ENCODE measurements around the gene CCDC191. TPM values are rescaled to one million over a fixed set of nuclear protein-coding genes. Genes with fewer than 3 reads are reported as not detected.

CCDC191 gene
- total RNA-seq, 1 donor from 2014 or later: 4.9 TPM

DNA sequence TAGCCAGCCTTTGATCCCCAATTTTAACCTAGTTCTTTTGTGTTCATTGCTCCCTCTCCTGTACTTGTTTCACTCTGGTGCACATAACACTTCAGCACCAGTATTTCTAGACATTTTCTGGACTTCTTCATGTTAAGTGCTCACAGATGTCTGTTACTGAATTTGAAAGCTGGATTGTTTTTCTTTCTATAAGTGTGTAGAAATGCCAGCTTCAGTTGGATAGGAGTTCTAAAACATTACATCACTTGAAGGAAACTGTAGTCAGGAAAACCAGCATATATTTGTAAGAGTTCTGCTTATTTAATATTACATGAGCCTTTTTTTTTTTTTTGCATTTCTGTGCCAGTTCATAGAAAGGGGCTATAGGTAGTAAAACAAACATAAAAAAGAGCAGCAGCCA is 21.8 kb upstream of the CCDC191 start:
- H3K27me3 Mint-ChIP-seq (ENCODE audit: insufficient read depth, low read depth): no peaks in the 10 kb centered on the region
- Histone ChIP-seq H3K79me2 (ENCODE audit: low read depth) (no peaks in the 10 kb centered on the region), H3K27ac (no peak overlapping the region), H4K20me1 (ENCODE audit: low read depth) (no peaks in the 10 kb centered on the region), H3K9me3 (ENCODE audit: low read depth) (no peaks in the 10 kb centered on the region), H3K27me3 (no peaks in the 10 kb centered on the region), H3F3A (ENCODE audit: low read depth) (no peaks in the 10 kb centered on the region), H3K36me3 (peaks cover 17% of the 10 kb centered on the region), H3K4me1 (no peaks in the 10 kb centered on the region), H3K4me3 (no peak overlapping the region), H3K4me2 (no peak overlapping the region), H3K9ac (no peak overlapping the region), H2AFZ (replicated peaks) (no peak overlapping the region)
- TF ChIP-seq CTCF (IDR thresholded peaks at IDR 0.05) (no peak), EZH2 (IDR thresholded peaks at IDR 0.05) (no peak), EZH2phosphoT487 (IDR thresholded peaks at IDR 0.05) (no peak)
- H3K9me3 Mint-ChIP-seq: no peaks in the 10 kb centered on the region
- H3K36me3 Mint-ChIP-seq: peaks cover 40% of the 10 kb centered on the region
- H3K27ac Mint-ChIP-seq: no peak overlapping the region
- no peak overlapping the region for H3K4me3 Mint-ChIP-seq
- DNase-seq (ENCODE audit: low spot score): no peak
- H3K4me1 Mint-ChIP-seq: no peaks in the 10 kb centered on the region

DNA sequence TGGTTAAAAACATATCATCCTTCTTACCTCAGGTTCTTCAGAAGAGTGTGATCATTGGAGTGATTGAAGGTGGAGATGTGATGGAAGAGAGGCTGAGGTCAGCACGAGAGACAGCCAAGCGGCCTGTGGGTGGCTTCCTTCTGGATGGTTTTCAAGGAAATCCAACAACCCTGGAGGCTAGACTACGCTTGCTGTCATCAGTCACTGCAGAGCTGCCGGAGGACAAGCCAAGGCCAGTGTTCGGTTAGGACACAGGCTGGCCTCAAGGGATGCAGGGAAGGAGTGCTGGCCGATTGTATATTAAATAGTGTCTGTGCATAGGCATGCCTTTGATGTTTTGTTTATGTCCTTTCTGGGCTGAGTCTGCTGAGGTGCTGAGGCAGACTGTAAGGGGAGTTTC is 20.4 kb upstream of the CCDC191 start:
- Histone ChIP-seq H3K9ac (no peak overlapping the region), H3F3A (ENCODE audit: low read depth) (no peaks in the 10 kb centered on the region), H3K27me3 (no peaks in the 10 kb centered on the region), H3K4me3 (no peak overlapping the region), H3K36me3 (peaks cover 13% of the 10 kb centered on the region), H3K4me2 (no peak overlapping the region), H2AFZ (replicated peaks) (no peak overlapping the region), H4K20me1 (ENCODE audit: low read depth) (no peaks in the 10 kb centered on the region), H3K9me3 (ENCODE audit: low read depth) (no peaks in the 10 kb centered on the region), H3K4me1 (no peaks in the 10 kb centered on the region), H3K79me2 (ENCODE audit: low read depth) (no peaks in the 10 kb centered on the region), H3K27ac (no peak overlapping the region)
- Mint-ChIP-seq H3K4me1 (peaks cover 3% of the 10 kb centered on the region), H3K36me3 (peaks cover 43% of the 10 kb centered on the region), H3K27ac (no peak overlapping the region), H3K9me3 (no peaks in the 10 kb centered on the region), H3K27me3 (ENCODE audit: insufficient read depth, low read depth) (no peaks in the 10 kb centered on the region), H3K4me3 (no peak overlapping the region)
- no peak for DNase-seq (ENCODE audit: low spot score)
- no peak for TF ChIP-seq EZH2 (IDR thresholded peaks at IDR 0.05)

- Mint-ChIP-seq H3K27me3 (ENCODE audit: insufficient read depth, low read depth) (peaks cover 2% of the 10 kb centered on the region), H3K9me3 (no peaks in the 10 kb centered on the region), H3K36me3 (peaks cover 41% of the 10 kb centered on the region), H3K4me3 (no peak overlapping the region), H3K27ac (peak overlapping the region; percentile 22), H3K4me1 (peaks cover 13% of the 10 kb centered on the region)
- H3K27ac ChIP-seq: no peak overlapping the region
- no peaks in the 10 kb centered on the region for H3K9me3 ChIP-seq (ENCODE audit: low read depth)
- H3K9ac ChIP-seq: no peak overlapping the region
- TF ChIP-seq EZH2 (IDR thresholded peaks at IDR 0.05) (no peak), EZH2phosphoT487 (IDR thresholded peaks at IDR 0.05) (no peak), CTCF (IDR thresholded peaks at IDR 0.05) (no peak)
- peaks cover 13% of the 10 kb centered on the region for H3K79me2 ChIP-seq (ENCODE audit: low read depth)
- peaks cover 2% of the 10 kb centered on the region for H4K20me1 ChIP-seq (ENCODE audit: low read depth)
- H3K36me3 ChIP-seq: peaks cover 25% of the 10 kb centered on the region
- no peak overlapping the region for H2AFZ ChIP-seq (replicated peaks)
- H3K27me3 ChIP-seq: no peaks in the 10 kb centered on the region
- H3F3A ChIP-seq (ENCODE audit: low read depth): no peaks in the 10 kb centered on the region
- no peak overlapping the region for H3K4me3 ChIP-seq
- DNase-seq (ENCODE audit: low spot score): peak; percentile 11
- H3K4me2 ChIP-seq: no peak overlapping the region
- no peaks in the 10 kb centered on the region for H3K4me1 ChIP-seq
Observed at GRCh38 chr3:114071786-114072185, 15.5 kb upstream of the CCDC191 start.

DNA sequence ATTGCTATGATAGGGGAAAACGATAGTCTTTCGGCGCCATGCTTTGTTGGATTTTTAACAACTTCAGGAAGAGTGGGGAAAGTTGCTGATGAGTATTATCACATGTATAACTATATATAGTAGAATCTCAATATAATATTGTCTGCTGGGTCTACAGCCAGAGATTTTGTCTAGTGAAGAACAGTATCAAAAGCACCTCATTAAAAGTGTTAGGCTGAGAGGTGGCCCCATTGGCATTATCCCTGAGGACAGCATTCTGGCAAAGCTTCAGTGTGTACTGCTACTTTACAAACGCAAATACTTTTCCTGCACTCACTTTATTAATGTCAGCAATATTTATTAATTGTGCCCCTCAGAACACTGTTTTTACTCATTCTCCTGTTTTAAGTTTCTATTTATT is 12.0 kb upstream of the CCDC191 start:
- H3K36me3 Mint-ChIP-seq: peaks cover 25% of the 10 kb centered on the region
- peaks cover 45% of the 10 kb centered on the region for H3K79me2 ChIP-seq (ENCODE audit: low read depth)
- no peaks in the 10 kb centered on the region for H3K4me1 ChIP-seq
- no peak overlapping the region for H3K4me2 ChIP-seq
- H3F3A ChIP-seq (ENCODE audit: low read depth): no peaks in the 10 kb centered on the region
- no peak overlapping the region for H3K27ac Mint-ChIP-seq
- H3K9me3 ChIP-seq (ENCODE audit: low read depth): no peaks in the 10 kb centered on the region
- H4K20me1 ChIP-seq (ENCODE audit: low read depth): peaks cover 2% of the 10 kb centered on the region
- H3K4me1 Mint-ChIP-seq: peaks cover 13% of the 10 kb centered on the region
- H3K27me3 ChIP-seq: no peaks in the 10 kb centered on the region
- no peak for DNase-seq (ENCODE audit: low spot score)
- H3K27me3 Mint-ChIP-seq (ENCODE audit: insufficient read depth, low read depth): peaks cover 2% of the 10 kb centered on the region
- H3K4me3 Mint-ChIP-seq: no peak overlapping the region
- no peak overlapping the region for H2AFZ ChIP-seq (replicated peaks)
- H3K27ac ChIP-seq: no peak overlapping the region
- H3K9ac ChIP-seq: no peak overlapping the region
- no peak for TF ChIP-seq EZH2 (IDR thresholded peaks at IDR 0.05)
- no peak for TF ChIP-seq CTCF (IDR thresholded peaks at IDR 0.05)
- no peak for TF ChIP-seq EZH2phosphoT487 (IDR thresholded peaks at IDR 0.05)
- no peak overlapping the region for H3K4me3 ChIP-seq
- peaks cover 16% of the 10 kb centered on the region for H3K36me3 ChIP-seq
- no peaks in the 10 kb centered on the region for H3K9me3 Mint-ChIP-seq

Measured in neural progenitor cell (in vitro differentiated cells).